ENCODE data around the gene STRBP. TPM values are rescaled to one million over a fixed set of nuclear protein-coding genes. Genes with fewer than 3 reads are reported as not detected.
"Not testable (repeated sequence)": the region's sequence is repeated elsewhere in the genome, so short reads cannot be mapped to it uniquely, and the experiment has no call there.

STRBP gene
- total RNA-seq, 2 donors from 2014 or later, result 25.5 to 28.7 TPM

GRCh38 chr9:123278361-123278760 lies 10.0 kb upstream of the STRBP start:
- H3K4me1 Mint-ChIP-seq (ENCODE audit: low read depth), result peaks cover 16% of the 10 kb centered on the region
- no peak for ATAC-seq (replicated peaks in 1 of 2)

GRCh38 chr9:123276551-123276950 lies 8.2 kb upstream of the STRBP start:
- ATAC-seq (replicated peaks in 1 of 2) (no peak), DNase-seq (no peak)
- Mint-ChIP-seq H3K9me3 (peaks cover 2 to 3% of the 10 kb centered on the region in 2 donors), H3K4me3 (no peak overlapping the region), H3K4me1 (ENCODE audit: low read depth) (peaks cover 16% of the 10 kb centered on the region), H3K27me3 (ENCODE audit: low read depth) (no peaks in the 10 kb centered on the region), H3K27ac (no peak overlapping the region), H3K36me3 (ENCODE audit: insufficient read depth in 2 of 2) (peaks cover 3% of the 10 kb centered on the region in 2 donors)

More at GRCh38 chr9:123278361-123278760, 10.0 kb upstream of the STRBP start:
- Mint-ChIP-seq H3K27me3 (ENCODE audit: low read depth) (no peaks in the 10 kb centered on the region), H3K36me3 (ENCODE audit: insufficient read depth in 2 of 2) (peaks cover 3% of the 10 kb centered on the region in 2 donors), H3K4me3 (peak overlapping the region in 1 of 2 donors; percentile 41), H3K27ac (no peak overlapping the region), H3K9me3 (peaks cover 2 to 3% of the 10 kb centered on the region in 2 donors)
- no peak for DNase-seq

GRCh38 chr9:123271133-123271532 lies 2.7 kb upstream of the STRBP start:
- H3K27me3 Mint-ChIP-seq (ENCODE audit: low read depth); H3K9me3 Mint-ChIP-seq; H3K36me3 Mint-ChIP-seq (ENCODE audit: insufficient read depth in 2 of 2); DNase-seq; H3K4me3 Mint-ChIP-seq; ATAC-seq (replicated peaks in 1 of 2); H3K27ac Mint-ChIP-seq: not testable (repeated sequence)
- peaks cover 21% of the 10 kb centered on the region for H3K4me1 Mint-ChIP-seq (ENCODE audit: low read depth)

- no peak overlapping the region for H3K27ac Mint-ChIP-seq
- H3K27me3 Mint-ChIP-seq (ENCODE audit: low read depth), result peaks cover 7% of the 10 kb centered on the region
- DNase-seq (peak in 1 of 2 donors; percentile 6), ATAC-seq (replicated peaks in 1 of 2) (no peak)
- H3K9me3 Mint-ChIP-seq, result no peaks in the 10 kb centered on the region
- peak overlapping the region; percentile 67 to 75 for H3K4me3 Mint-ChIP-seq
- peaks cover 24% of the 10 kb centered on the region for H3K4me1 Mint-ChIP-seq (ENCODE audit: low read depth)
- H3K36me3 Mint-ChIP-seq (ENCODE audit: insufficient read depth in 2 of 2), result no peaks in the 10 kb centered on the region
Measured at GRCh38 chr9:123269281-123269680, 895 bp upstream of the STRBP start.

GRCh38 chr9:123268199-123268464 lies 254 bp downstream of the STRBP start:
- Mint-ChIP-seq H3K4me1 (ENCODE audit: low read depth) (peaks cover 24% of the 10 kb centered on the region), H3K4me3 (peak overlapping the region in 1 of 2 donors; percentile 75), H3K27me3 (ENCODE audit: low read depth) (peaks cover 7% of the 10 kb centered on the region), H3K27ac (no peak overlapping the region), H3K9me3 (no peaks in the 10 kb centered on the region), H3K36me3 (ENCODE audit: insufficient read depth in 2 of 2) (no peaks in the 10 kb centered on the region)
- ATAC-seq (replicated peaks in 1 of 2) (peak in 1 of 2 donors; percentile 30), DNase-seq (no peak)

- Mint-ChIP-seq H3K36me3 (ENCODE audit: insufficient read depth in 2 of 2) (no peaks in the 10 kb centered on the region), H3K4me3 (peak overlapping the region; percentile 57 to 82), H3K27me3 (ENCODE audit: low read depth) (peaks cover 7% of the 10 kb centered on the region), H3K4me1 (ENCODE audit: low read depth) (peaks cover 24% of the 10 kb centered on the region), H3K9me3 (no peaks in the 10 kb centered on the region), H3K27ac (peak overlapping the region; percentile 74)
- ATAC-seq (replicated peaks in 1 of 2) (no peak), DNase-seq (peak in 1 of 2 donors; percentile 12)
Measured at GRCh38 chr9:123267481-123268198, 746 bp downstream of the STRBP start.

- peak overlapping the region; percentile 74 for H3K27ac Mint-ChIP-seq
- ATAC-seq (replicated peaks in 1 of 2) (no peak), DNase-seq (no peak)
- H3K4me3 Mint-ChIP-seq, result peak overlapping the region; percentile 57 to 82
- no peaks in the 10 kb centered on the region for H3K9me3 Mint-ChIP-seq
- peaks cover 31% of the 10 kb centered on the region for H3K4me1 Mint-ChIP-seq (ENCODE audit: low read depth)
- H3K27me3 Mint-ChIP-seq (ENCODE audit: low read depth), result peaks cover 7% of the 10 kb centered on the region
- H3K36me3 Mint-ChIP-seq (ENCODE audit: insufficient read depth in 2 of 2), result no peaks in the 10 kb centered on the region
Measured at GRCh38 chr9:123266655-123267399, 1.6 kb downstream of the STRBP start.

GRCh38 chr9:123265833-123266232 lies 2.6 kb downstream of the STRBP start:
- Mint-ChIP-seq H3K27ac (no peak overlapping the region), H3K36me3 (ENCODE audit: insufficient read depth in 2 of 2) (no peaks in the 10 kb centered on the region), H3K9me3 (no peaks in the 10 kb centered on the region), H3K27me3 (ENCODE audit: low read depth) (peaks cover 7% of the 10 kb centered on the region), H3K4me3 (no peak overlapping the region), H3K4me1 (ENCODE audit: low read depth) (peaks cover 40% of the 10 kb centered on the region)
- ATAC-seq (replicated peaks in 1 of 2) (no peak), DNase-seq (no peak)

GRCh38 chr9:123263227-123263626 lies 5.2 kb downstream of the STRBP start:
- Mint-ChIP-seq H3K27ac (no peak overlapping the region), H3K9me3 (no peaks in the 10 kb centered on the region), H3K4me3 (no peak overlapping the region), H3K4me1 (ENCODE audit: low read depth) (peaks cover 47% of the 10 kb centered on the region), H3K36me3 (ENCODE audit: insufficient read depth in 2 of 2) (no peaks in the 10 kb centered on the region), H3K27me3 (ENCODE audit: low read depth) (peaks cover 7% of the 10 kb centered on the region)
- no peak for ATAC-seq (replicated peaks in 1 of 2)
- DNase-seq, result no peak

GRCh38 chr9:123262338-123262737 lies 6.0 kb downstream of the STRBP start:
- no peak for DNase-seq
- peaks cover 5% of the 10 kb centered on the region for H3K27me3 Mint-ChIP-seq (ENCODE audit: low read depth)
- H3K9me3 Mint-ChIP-seq, result no peaks in the 10 kb centered on the region
- H3K36me3 Mint-ChIP-seq (ENCODE audit: insufficient read depth in 2 of 2), result no peaks in the 10 kb centered on the region
- no peak for ATAC-seq (replicated peaks in 1 of 2)
- no peak overlapping the region for H3K27ac Mint-ChIP-seq
- H3K4me3 Mint-ChIP-seq, result no peak overlapping the region
- H3K4me1 Mint-ChIP-seq (ENCODE audit: low read depth), result peaks cover 44% of the 10 kb centered on the region

GRCh38 chr9:123261006-123261677 lies 7.2 kb downstream of the STRBP start:
- ATAC-seq (replicated peaks in 1 of 2) (no peak), DNase-seq (no peak)
- no peak overlapping the region for H3K27ac Mint-ChIP-seq
- peaks cover 32% of the 10 kb centered on the region for H3K4me1 Mint-ChIP-seq (ENCODE audit: low read depth)
- no peaks in the 10 kb centered on the region for H3K27me3 Mint-ChIP-seq (ENCODE audit: low read depth)
- no peaks in the 10 kb centered on the region for H3K36me3 Mint-ChIP-seq (ENCODE audit: insufficient read depth in 2 of 2)
- H3K4me3 Mint-ChIP-seq, result no peak overlapping the region
- no peaks in the 10 kb centered on the region for H3K9me3 Mint-ChIP-seq

- Mint-ChIP-seq H3K27me3 (ENCODE audit: low read depth) (no peaks in the 10 kb centered on the region), H3K4me1 (ENCODE audit: low read depth) (peaks cover 24% of the 10 kb centered on the region), H3K4me3 (no peak overlapping the region), H3K36me3 (ENCODE audit: insufficient read depth in 2 of 2) (no peaks in the 10 kb centered on the region), H3K27ac (no peak overlapping the region), H3K9me3 (no peaks in the 10 kb centered on the region)
- DNase-seq (no peak), ATAC-seq (replicated peaks in 1 of 2) (no peak)
Measured at GRCh38 chr9:123260340-123260739, 8.0 kb downstream of the STRBP start.

- Mint-ChIP-seq H3K36me3 (ENCODE audit: insufficient read depth in 2 of 2) (no peaks in the 10 kb centered on the region), H3K4me3 (no peak overlapping the region), H3K27ac (no peak overlapping the region), H3K27me3 (ENCODE audit: low read depth) (no peaks in the 10 kb centered on the region), H3K9me3 (no peaks in the 10 kb centered on the region), H3K4me1 (ENCODE audit: low read depth) (peaks cover 29% of the 10 kb centered on the region)
- no peak for DNase-seq
- ATAC-seq (replicated peaks in 1 of 2), result no peak
Measured at GRCh38 chr9:123257276-123257675, 11.1 kb downstream of the STRBP start.

Data from activated T-cell treated with anti-CD3 and anti-CD28 coated beads, Interleukin-2, amount 50 U/mL, for 72 hours (primary cell).